K562 (cell line): ENCODE data around the gene CTNS. TPM values are rescaled to one million over a fixed set of nuclear protein-coding genes. Genes with fewer than 3 reads are reported as not detected.

Source experiments
- ATAC-seq: fragments of 200-7000 bp; cut with Tn5 transposase; 3 replicates; pipeline ENCODE4 v1.9.1; 2020; ENCODE audit warnings: moderate library complexity
- BruUV-seq: library from RNA; stranded (reverse); fragments of 400-500 nt; replicated peaks from 2 replicates; lab custom pipeline; 2021; lab: Mats Ljungman, UMichigan
- CTCF ChIA-PET: fragments of 300-600 bp; formaldehyde crosslinking; extraction: SDS; loops from one replicate; lab custom pipeline; 2021; ENCODE audit warnings: low intra/inter-chr PET ratio; lab: Yijun Ruan, JAX
- POLR2A ChIA-PET: fragments of 300-600, 350-650 bp; sonication (Branson Sonifier 250); formaldehyde crosslinking; extraction: SDS; loops from one replicate; lab custom pipeline; 2021; ENCODE audit warnings: antibody characterized with exemption, inconsistent platforms; lab: Yijun Ruan, JAX
- DNase-seq, 4 experiments: peaks; one replicate each; pipeline versions ENCODE4 v3.0.0 to v3.0.0-alpha.2; 2011 to 2018; ENCODE audit warnings: low spot score in 3 of 4, mixed read lengths in 3 of 4; ENCODE audit errors: extremely low read depth in 1 of 4
- FAIRE-seq: peaks from 2 replicates; lab custom pipeline; 2011; peaks lifted over from hg19 to GRCh38; lab: Jason Lieb, UNC
- H2AFZ ChIP-seq: 2 replicates; pipeline ENCODE4 v1.6.0; 2011; ENCODE audit warnings: low read depth, low read length, control low read depth, inconsistent platforms
- H3K27ac ChIP-seq: fragments of 200-600 bp; 3 replicates; pipeline ENCODE4 v1.8.0; 2011; ENCODE audit warnings: low read depth, mild to moderate bottlenecking, control low read depth, inconsistent platforms, low read length, moderate library complexity, mixed read lengths; ENCODE audit errors: extremely low read depth
- H3K27me3 ChIP-seq, 2 experiments: fragments of 300-600 bp in 1 of 2; 2 replicates in 1 of 2; 3 replicates in 1 of 2; pipeline versions ENCODE4 v1.6.0 to v1.8.0; 2011; ENCODE audit warnings: inconsistent platforms in 2 of 2, low read length in 2 of 2, mild to moderate bottlenecking in 1 of 2, mixed read lengths in 1 of 2, moderate library complexity in 1 of 2; ENCODE audit not compliant: control insufficient read depth in 2 of 2, insufficient read depth in 2 of 2
- H3K36me3 ChIP-seq: fragments of 300-600 bp; 3 replicates; pipeline ENCODE4 v1.8.0; 2011; ENCODE audit warnings: mild to moderate bottlenecking, low read length, inconsistent platforms; ENCODE audit not compliant: control insufficient read depth, insufficient read depth
- H3K4me1 ChIP-seq, 2 experiments: fragments of 200-600 bp in 1 of 2; replicated peaks in 1 of 2; 2 replicates in 1 of 2; 3 replicates in 1 of 2; pipeline versions ENCODE4 v1.5.1 to v1.8.0; 2011; ENCODE audit warnings: inconsistent platforms in 2 of 2, low read length in 2 of 2, mild to moderate bottlenecking in 1 of 2, mixed read lengths in 1 of 2, moderate library complexity in 1 of 2; ENCODE audit not compliant: control insufficient read depth in 2 of 2, insufficient read depth in 2 of 2
- H3K4me2 ChIP-seq: 2 replicates; pipeline ENCODE4 v1.6.1; 2011; ENCODE audit warnings: low read length, control low read depth, inconsistent platforms, mixed read lengths; ENCODE audit not compliant: insufficient read depth
- H3K4me3 ChIP-seq: fragments of 200-600 bp; sonication (generic), shearing (Covaris generic); 2 replicates; pipeline ENCODE4 v1.5.1; 2016; ENCODE audit warnings: control low read depth, inconsistent platforms
- H3K79me2 ChIP-seq: fragments of 200-600 bp; 3 replicates; pipeline ENCODE4 v1.8.0; 2011; ENCODE audit warnings: low read length, inconsistent platforms; ENCODE audit not compliant: control insufficient read depth, insufficient read depth
- H3K9ac ChIP-seq, 2 experiments: 2 replicates each; pipeline versions ENCODE4 v1.6.0 to v1.6.1; 2011; ENCODE audit warnings: low read depth in 2 of 2, low read length in 2 of 2, control low read depth in 1 of 2, inconsistent platforms in 1 of 2, mild to moderate bottlenecking in 1 of 2, mixed read lengths in 1 of 2; ENCODE audit not compliant: insufficient read depth in 1 of 2
- H3K9me1 ChIP-seq: one replicate; pipeline ENCODE4 v1.6.0; 2011; ENCODE audit warnings: inconsistent platforms, mild to moderate bottlenecking, low read length, moderate library complexity; ENCODE audit not compliant: control insufficient read depth, insufficient read depth
- H3K9me3 ChIP-seq: replicated peaks from 2 replicates; pipeline ENCODE4 v1.5.1; 2011; ENCODE audit warnings: low read depth, low read length, inconsistent platforms; ENCODE audit not compliant: control insufficient read depth, insufficient read depth
- H4K20me1 ChIP-seq: replicated peaks from 2 replicates; pipeline ENCODE4 v1.6.1; 2011; ENCODE audit warnings: low read length, inconsistent platforms, mixed read lengths; ENCODE audit not compliant: control insufficient read depth, insufficient read depth
- CAMTA2 ChIP-seq: fragments of 250-450 bp; sonication (Bioruptor Pico); conservative IDR thresholded peaks from 2 replicates; pipeline ENCODE4 v1.5.1; 2022
- DMBX1 ChIP-seq: fragments of 250-450 bp; sonication (Bioruptor Pico); IDR thresholded peaks from 2 replicates; pipeline ENCODE4 v1.8.0; 2022; ENCODE audit warnings: inconsistent platforms, mild to moderate bottlenecking, moderate library complexity, borderline replicate concordance
- FOS ChIP-seq: IDR thresholded peaks from 3 replicates; pipeline ENCODE4 v1.6.1; 2011; ENCODE audit not compliant: insufficient read length; ENCODE audit errors: extremely low read depth
- LEF1 ChIP-seq: fragments of 450-650 bp; IDR thresholded peaks from 2 replicates; pipeline ENCODE4 v1.6.1; 2016; ENCODE audit warnings: mild to moderate bottlenecking
- MED1 ChIP-seq: sonication (generic); formaldehyde crosslinking; IDR thresholded peaks from 2 replicates; pipeline ENCODE4 v1.8.1; 2023; ENCODE audit warnings: missing genetic modification reagents, borderline replicate concordance
- NBN ChIP-seq: fragments of 450-650 bp; IDR thresholded peaks from 2 replicates; pipeline ENCODE4 v1.6.1; 2016; ENCODE audit warnings: low read depth, mild to moderate bottlenecking
- SIN3A ChIP-seq, 2 experiments: fragments of 150-350 bp in 1 of 2; IDR thresholded peaks; 2 replicates each; pipeline ENCODE4 v1.6.1; 2011 to 2016; ENCODE audit warnings: borderline replicate concordance in 2 of 2, low read depth in 2 of 2, low read length in 2 of 2, mild to moderate bottlenecking in 2 of 2, moderate library complexity in 2 of 2; ENCODE audit not compliant: control insufficient read depth in 1 of 2
- SRSF9 ChIP-seq: fragments of 200-400 bp; formaldehyde crosslinking; IDR thresholded peaks from 2 replicates; pipeline ENCODE4 v1.6.1; 2017; ENCODE audit warnings: low read depth, low read length, borderline replicate concordance
- WGBS: fragments of 100-300 bp; shearing (Covaris generic); methylation state at CpG from one replicate; pipeline ENCODE4 v1.1.6; 2016; ENCODE audit warnings: low coverage, mixed read lengths; ENCODE audit not compliant: insufficient coverage; ENCODE audit errors: missing lambda C conversion rate; 5-methylcytosine and 5-hydroxymethylcytosine counted together
- in situ Hi-C: fragments of 300-500 bp; cut with MboI; formaldehyde crosslinking; loops from 4 replicates; pipeline ENCODE4 v1.15.0; 2018; ENCODE audit warnings: inconsistent platforms, mixed read lengths
- intact Hi-C: fragments of 100-400 bp; cut with micrococcal nuclease; formaldehyde crosslinking; loops from 2 replicates; pipeline ENCODE4 v1.14.2; 2022
- polyA plus RNA-seq, 8 experiments: library from polyadenylated mRNA; depleted of rRNA in 4 of 8; stranded (reverse) in 5 of 8; unstranded in 3 of 8; fragments of >200 nt; fragmentation: Nextera tagmentation in 2 of 8; fragmentation: Illumina TruSeq in 1 of 8; extraction: Ambion mirVana in 2 of 8; extraction: Trizol in 1 of 8; gene quantifications; 2 replicates each; pipeline versions ENCODE4 v1.2.1 to v1.2.3, GENCODE V29; 2011 to 2014; ENCODE audit warnings: inconsistent platforms in 1 of 8, missing spikeins in 1 of 8
- total RNA-seq, 7 experiments: library from RNA; depleted of rRNA in 6 of 7; stranded (reverse); fragments of >200 nt in 6 of 7; fragmentation: Illumina TruSeq in 2 of 7; extraction: Trizol in 2 of 7; gene quantifications; 2 replicates each; pipeline versions ENCODE4 v1.2.1 to v1.2.3, GENCODE V29; 2011 to 2021; ENCODE audit warnings: low replicate concordance in 1 of 7
- TF ChIP-seq, protein P1 (sequence below): fragments of 450-650 bp; IDR thresholded peaks from 2 replicates; pipeline ENCODE4 v1.6.1; 2016; ENCODE audit warnings: low read depth, mild to moderate bottlenecking, moderate library complexity
- TF ChIP-seq, protein P2 (sequence below): fragments of 250-450 bp; sonication (Bioruptor Pico); IDR thresholded peaks from 2 replicates; pipeline ENCODE4 v1.4.0; 2020; ENCODE audit warnings: mild to moderate bottlenecking, moderate library complexity
- TF ChIP-seq, protein P3 (sequence below), 3 experiments: fragments of 200-800 bp in 1 of 3; sonication (Bioruptor generic) in 1 of 3; sonication (generic) in 1 of 3; formaldehyde crosslinking in 1 of 3; IDR thresholded peaks; 2 replicates each; pipeline versions ENCODE4 v1.6.1 to v1.8.0; 2016 to 2022; ENCODE audit warnings: mild to moderate bottlenecking in 2 of 3, missing compliant biosample characterization in 2 of 3, missing genetic modification characterization in 2 of 3, missing genetic modification reagents in 1 of 3
- TF ChIP-seq, protein P4 (sequence below): fragments of 250-450 bp; sonication (Bioruptor Pico); IDR thresholded peaks from 2 replicates; pipeline ENCODE4 v1.9.0; 2021; ENCODE audit warnings: mild to moderate bottlenecking, inconsistent platforms

Gene CTNS
- total and polyA plus RNA-seq, 9 of the 15 experiments (the other 6 are each of a cell fraction or from before 2014, with no cell fraction given) = 0.66 to 8.4 (median 4.9) TPM

DNA sequence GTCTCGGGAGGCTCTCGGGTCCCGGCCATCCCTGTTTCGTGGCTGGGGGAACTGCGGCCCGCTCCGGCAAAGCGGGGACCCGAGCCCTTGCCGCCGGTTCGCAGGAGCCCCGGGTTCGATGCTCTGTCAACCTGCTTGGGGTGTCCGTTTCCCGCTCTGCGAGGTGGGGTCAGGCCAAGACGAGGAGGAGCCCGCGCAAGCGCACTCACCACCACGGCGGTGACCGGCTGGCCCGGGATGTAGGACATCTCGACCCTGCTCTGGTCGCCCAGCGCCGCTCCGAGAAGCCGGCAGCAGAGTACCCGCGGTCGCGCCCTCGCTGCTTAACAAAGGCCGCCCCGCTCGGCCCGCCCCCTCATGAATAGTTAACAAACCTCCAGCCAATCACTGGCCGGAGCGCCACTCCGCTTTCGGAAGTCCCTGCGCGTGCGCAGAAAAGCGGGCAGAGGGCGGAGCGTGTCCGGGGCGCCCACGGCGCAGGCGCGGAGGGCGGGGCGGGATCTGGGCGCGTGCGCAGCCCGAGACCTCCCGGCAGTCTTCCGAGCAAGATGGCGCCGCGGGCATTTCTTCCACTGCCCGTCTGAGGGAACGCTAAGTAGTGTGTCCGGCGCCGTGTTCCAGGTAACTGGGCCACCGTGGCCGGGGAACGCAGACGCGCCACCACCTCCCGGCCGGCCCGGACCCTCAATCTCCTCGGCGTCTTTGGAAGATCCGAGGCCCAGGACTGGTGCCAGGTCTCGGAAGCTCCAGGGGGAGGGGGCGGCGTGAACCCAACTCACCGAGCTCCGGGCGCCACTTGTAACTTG, 31.9 kb downstream of the CTNS start, which contains the start of the genes EMC6 and TAX1BP3:
TSS of gene EMC6 (plus strand) at position 534 of the 806 bp plus-strand sequence. CDS start 335 bp downstream, outside the sequence.
TSS of gene TAX1BP3 (minus strand) at position 300 of the 806 bp plus-strand sequence. CDS start at position 248, 52 bp downstream.
- WGBS = under 1% methylated on average over 40 of the region's 89 CpGs
- BruUV-seq = no TSS peak
- FAIRE-seq (peak; percentile 94), ATAC-seq (peak; percentile 96), DNase-seq (peak; percentile 95 to 98 (median 97))
- Histone ChIP-seq H3K4me3 (peak within 1 kb of the TSS; percentile 87), H3K27ac (peak within 1 kb of the TSS; percentile 79), H3K36me3 (peaks cover 7% of the 10 kb centered on the region; the same call in 2 of the 3 replicates), H3K4me2 (peak within 1 kb of the TSS; percentile 82), H2AFZ (peak within 1 kb of the TSS; percentile 84), H3K9ac (peak within 1 kb of the TSS; percentile 82 to 99), H3K4me1 (peaks cover 6 to 31% of the 10 kb centered on the region in 2 experiments; a peak in 4 of 5 replicates), H3K27me3 (no peaks in the 10 kb centered on the region; a peak in 1 of 5 replicates), H3K9me1 (peaks cover 6% of the 10 kb centered on the region), H3K9me3 (no peaks in the 10 kb centered on the region), H3K79me2 (peaks cover 20% of the 10 kb centered on the region), H4K20me1 (0 out of 2 replicates have a peak, but pooled peaks cover 16% of the 10 kb centered on the region)
- in situ Hi-C loops = no loop called here
- intact Hi-C loops = no loop called here
- CTCF ChIA-PET = no interaction called here
- POLR2A ChIA-PET = interaction anchor here (0.6 to 0.8 kb wide), 4 partner anchors 9 to 51 kb away, joined by 3 to 4 read pairs (median 3); no protein-coding TSS in a partner anchor
- TF ChIP-seq FOS = peak; percentile 15
- TF ChIP-seq, protein P1, sequence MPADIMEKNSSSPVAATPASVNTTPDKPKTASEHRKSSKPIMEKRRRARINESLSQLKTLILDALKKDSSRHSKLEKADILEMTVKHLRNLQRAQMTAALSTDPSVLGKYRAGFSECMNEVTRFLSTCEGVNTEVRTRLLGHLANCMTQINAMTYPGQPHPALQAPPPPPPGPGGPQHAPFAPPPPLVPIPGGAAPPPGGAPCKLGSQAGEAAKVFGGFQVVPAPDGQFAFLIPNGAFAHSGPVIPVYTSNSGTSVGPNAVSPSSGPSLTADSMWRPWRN = no peak
- no peak for TF ChIP-seq SRSF9
- TF ChIP-seq DMBX1 = no peak
- TF ChIP-seq, protein P2, sequence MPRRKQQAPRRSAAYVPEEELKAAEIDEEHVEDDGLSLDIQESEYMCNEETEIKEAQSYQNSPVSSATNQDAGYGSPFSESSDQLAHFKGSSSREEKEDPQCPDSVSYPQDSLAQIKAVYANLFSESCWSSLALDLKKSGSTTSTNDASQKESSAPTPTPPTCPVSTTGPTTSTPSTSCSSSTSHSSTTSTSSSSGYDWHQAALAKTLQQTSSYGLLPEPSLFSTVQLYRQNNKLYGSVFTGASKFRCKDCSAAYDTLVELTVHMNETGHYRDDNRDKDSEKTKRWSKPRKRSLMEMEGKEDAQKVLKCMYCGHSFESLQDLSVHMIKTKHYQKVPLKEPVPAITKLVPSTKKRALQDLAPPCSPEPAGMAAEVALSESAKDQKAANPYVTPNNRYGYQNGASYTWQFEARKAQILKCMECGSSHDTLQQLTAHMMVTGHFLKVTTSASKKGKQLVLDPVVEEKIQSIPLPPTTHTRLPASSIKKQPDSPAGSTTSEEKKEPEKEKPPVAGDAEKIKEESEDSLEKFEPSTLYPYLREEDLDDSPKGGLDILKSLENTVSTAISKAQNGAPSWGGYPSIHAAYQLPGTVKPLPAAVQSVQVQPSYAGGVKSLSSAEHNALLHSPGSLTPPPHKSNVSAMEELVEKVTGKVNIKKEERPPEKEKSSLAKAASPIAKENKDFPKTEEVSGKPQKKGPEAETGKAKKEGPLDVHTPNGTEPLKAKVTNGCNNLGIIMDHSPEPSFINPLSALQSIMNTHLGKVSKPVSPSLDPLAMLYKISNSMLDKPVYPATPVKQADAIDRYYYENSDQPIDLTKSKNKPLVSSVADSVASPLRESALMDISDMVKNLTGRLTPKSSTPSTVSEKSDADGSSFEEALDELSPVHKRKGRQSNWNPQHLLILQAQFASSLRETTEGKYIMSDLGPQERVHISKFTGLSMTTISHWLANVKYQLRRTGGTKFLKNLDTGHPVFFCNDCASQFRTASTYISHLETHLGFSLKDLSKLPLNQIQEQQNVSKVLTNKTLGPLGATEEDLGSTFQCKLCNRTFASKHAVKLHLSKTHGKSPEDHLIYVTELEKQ = no peak
- no peak for TF ChIP-seq CAMTA2 (CRISPR knock-in tag)
- no peak for TF ChIP-seq MED1 (CRISPR knock-in tag)
- TF ChIP-seq, protein P3, sequence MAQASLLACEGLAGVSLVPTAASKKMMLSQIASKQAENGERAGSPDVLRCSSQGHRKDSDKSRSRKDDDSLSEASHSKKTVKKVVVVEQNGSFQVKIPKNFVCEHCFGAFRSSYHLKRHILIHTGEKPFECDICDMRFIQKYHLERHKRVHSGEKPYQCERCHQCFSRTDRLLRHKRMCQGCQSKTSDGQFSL (CRISPR knock-in tag; IDR thresholded peaks at IDR 0.05) = no peak
- TF ChIP-seq, protein P3 (tag; IDR thresholded peaks at IDR 0.05) = no peak
- no peak for TF ChIP-seq NBN
- no peak for TF ChIP-seq SIN3A (IDR thresholded peaks at IDR 0.05; ENCODE audit: borderline replicate concordance in 2 of 2, control insufficient read depth in 1 of 2, low read depth in 2 of 2, low read length in 2 of 2)
- TF ChIP-seq, protein P4, sequence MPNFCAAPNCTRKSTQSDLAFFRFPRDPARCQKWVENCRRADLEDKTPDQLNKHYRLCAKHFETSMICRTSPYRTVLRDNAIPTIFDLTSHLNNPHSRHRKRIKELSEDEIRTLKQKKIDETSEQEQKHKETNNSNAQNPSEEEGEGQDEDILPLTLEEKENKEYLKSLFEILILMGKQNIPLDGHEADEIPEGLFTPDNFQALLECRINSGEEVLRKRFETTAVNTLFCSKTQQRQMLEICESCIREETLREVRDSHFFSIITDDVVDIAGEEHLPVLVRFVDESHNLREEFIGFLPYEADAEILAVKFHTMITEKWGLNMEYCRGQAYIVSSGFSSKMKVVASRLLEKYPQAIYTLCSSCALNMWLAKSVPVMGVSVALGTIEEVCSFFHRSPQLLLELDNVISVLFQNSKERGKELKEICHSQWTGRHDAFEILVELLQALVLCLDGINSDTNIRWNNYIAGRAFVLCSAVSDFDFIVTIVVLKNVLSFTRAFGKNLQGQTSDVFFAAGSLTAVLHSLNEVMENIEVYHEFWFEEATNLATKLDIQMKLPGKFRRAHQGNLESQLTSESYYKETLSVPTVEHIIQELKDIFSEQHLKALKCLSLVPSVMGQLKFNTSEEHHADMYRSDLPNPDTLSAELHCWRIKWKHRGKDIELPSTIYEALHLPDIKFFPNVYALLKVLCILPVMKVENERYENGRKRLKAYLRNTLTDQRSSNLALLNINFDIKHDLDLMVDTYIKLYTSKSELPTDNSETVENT (CRISPR knock-in tag) = no peak
- TF ChIP-seq LEF1 = no peak
